ENCODE measurements around the gene CDX1.

CDX1 gene

GRCh38 chr5:150208187-150209098 lies 41.9 kb downstream of the CDX1 start:
- DNase-seq (ENCODE audit: low read depth), result no peak

DNA sequence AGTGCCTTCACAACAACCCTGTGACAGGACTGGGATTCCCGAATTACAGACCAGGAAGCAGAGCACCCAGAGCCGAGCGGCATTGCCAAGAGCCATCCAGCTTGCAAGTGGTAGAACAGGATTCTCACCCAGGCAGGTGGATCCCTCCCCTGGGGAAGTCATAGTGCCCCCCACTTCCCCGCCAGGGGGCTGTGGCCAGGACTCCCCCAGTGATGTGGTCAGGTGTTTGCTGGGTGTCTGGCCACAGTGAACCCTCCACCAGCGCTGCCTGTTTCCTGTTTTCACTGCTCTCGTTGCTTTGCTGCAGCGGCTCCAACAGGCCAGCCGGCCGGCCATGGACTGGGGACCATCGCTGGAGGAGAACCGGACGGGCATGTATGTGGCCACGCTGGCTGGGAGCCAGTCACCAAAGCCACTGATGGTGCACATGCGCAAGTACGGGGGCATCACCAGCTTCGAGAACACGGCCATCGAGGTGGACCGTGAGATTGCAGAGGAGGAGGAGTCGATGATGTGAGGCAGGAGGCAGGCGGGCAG lies 42.6 kb downstream of the CDX1 start:
- DNase-seq (ENCODE audit: low read depth), result no peak

GRCh38 chr5:150210644-150211043 lies 44.1 kb downstream of the CDX1 start:
- DNase-seq (ENCODE audit: low read depth), result no peak

DNA sequence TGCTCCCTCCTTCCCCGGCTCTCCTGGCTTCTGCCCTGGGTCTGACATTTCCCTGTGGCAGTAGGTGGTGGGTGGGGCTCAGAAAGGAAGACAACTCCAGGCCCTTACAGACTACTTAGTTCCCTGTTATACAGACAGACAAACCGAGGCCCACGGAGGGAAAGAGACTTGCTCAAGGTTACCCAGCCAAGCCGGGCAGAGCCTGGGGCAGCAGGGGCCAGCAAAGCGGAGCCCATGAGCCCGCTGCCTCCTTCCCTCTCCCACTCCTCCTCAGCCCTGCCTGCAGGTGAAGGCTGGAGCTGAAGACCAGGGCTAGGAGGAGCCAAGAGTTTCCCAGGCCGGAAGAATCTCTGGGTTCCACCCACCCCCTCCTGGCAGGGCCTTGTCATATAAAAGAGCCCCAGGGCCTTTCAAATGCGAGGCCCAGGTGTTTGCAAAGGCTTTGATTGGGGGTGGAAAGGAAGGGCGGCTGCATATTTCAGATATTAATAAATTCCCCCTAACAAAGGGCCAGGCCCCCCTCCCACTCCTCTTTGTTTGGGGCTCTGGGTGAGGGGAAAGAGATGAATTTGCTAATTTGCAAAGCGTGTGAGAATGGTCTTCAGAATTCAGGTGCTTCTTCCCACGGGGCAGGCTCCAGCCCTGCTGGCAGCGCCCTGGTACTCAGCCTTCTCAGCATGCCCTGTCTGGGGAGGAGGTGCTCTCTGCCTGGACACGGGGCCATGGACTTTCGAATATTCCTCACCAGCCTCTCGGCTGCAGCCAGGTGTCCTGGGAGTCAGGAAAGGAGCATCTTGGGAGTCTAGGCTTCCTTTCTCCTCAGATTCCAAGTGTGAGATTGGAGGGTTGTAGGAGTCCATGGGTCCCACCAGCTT lies 44.8 kb downstream of the CDX1 start:
- DNase-seq (ENCODE audit: low read depth), result no peak

- DNase-seq (ENCODE audit: low read depth), result no peak
Measured at GRCh38 chr5:150213530-150213929, 47.0 kb downstream of the CDX1 start.

DNA sequence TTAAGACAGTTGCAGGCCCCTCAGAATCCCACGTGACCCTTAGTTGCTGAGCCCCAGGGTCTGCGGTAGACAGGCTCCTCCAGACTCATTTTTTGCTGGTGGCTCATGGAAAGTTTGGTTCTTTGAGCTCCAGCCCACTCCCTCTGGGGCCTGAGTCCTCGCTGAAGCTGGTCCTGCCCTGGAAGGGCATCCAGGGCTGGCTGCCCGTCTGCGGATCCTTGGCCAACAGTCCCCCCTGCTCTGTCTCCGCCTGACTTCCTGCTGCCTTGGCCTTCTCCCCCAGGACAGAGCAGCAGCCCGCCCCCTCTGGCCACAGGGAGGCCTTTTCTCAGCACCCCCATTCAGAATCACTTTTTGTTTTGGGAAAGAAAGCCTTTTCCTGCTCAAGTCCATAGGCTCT lies 47.7 kb downstream of the CDX1 start:
- no peak for DNase-seq (ENCODE audit: low read depth)

- DNase-seq (ENCODE audit: low read depth), result no peak
Measured at GRCh38 chr5:150215979-150216944, 49.7 kb downstream of the CDX1 start.

GRCh38 chr5:150217038-150217437 lies 50.5 kb downstream of the CDX1 start:
- DNase-seq (ENCODE audit: low read depth), result no peak

DNA sequence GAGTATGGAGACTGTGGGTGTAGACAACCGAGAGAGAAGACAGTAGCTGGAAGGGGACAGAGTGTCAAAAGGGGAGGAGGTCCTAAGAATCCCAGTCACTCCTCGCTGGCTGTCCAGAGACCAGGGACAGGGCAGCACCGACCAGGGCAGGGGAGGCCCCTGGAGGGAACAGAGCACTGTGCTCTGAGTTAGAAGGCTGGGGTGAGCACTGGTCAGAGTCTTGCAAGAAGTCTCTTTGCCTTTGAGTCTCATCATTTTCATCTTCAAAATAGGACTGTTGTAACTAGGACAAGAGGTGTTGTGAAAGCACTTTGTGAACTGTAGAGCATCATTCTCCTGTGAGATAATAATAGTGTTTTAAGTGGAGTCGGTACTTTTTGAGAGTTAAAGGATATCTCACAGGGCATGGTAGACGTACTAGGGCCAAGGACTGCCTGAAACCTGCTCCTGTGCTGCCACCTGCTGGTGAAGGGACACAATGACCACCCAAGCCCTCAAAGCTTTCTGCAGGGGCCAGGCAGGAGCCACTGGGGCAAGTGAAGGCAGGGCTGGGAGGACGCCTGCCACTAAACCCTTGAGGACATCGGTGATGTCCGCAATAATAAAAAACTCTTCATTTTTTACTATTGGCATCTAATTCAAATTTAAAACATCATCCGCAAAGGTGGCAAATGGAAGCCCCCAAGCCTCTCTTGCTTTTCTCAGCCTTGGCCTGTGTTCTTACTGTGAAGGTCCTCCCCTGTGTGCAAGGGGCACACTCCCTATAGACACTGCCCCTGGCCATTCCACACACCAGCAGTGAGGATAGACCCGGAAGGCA lies 51.5 kb downstream of the CDX1 start:
- DNase-seq (ENCODE audit: low read depth), result peak; percentile 57

- DNase-seq (ENCODE audit: low read depth), result no peak
Measured at GRCh38 chr5:150218693-150219035, 52.1 kb downstream of the CDX1 start.

DNA sequence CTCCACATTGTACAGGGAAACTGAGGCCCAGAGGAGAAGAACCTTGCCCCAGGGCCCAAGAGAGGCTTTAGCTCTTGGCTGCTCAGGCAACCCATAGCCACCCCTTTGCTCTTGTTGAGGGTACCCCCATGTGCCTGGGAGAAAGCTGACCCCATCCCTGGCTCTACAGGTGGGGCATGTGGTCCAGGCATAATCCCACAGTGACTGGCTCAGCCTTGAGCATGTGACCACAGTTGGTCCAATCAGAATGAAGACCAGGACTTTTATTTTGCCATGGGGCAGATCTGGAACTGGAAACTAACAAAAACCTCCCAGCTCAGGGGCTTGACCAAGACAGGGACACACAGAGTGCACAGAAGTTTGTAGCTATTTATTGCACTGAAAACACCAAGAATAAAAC lies 52.6 kb downstream of the CDX1 start:
- DNase-seq (ENCODE audit: low read depth), result no peak

GRCh38 chr5:150219861-150220260 lies 53.3 kb downstream of the CDX1 start:
- no peak for DNase-seq (ENCODE audit: low read depth)

DNA sequence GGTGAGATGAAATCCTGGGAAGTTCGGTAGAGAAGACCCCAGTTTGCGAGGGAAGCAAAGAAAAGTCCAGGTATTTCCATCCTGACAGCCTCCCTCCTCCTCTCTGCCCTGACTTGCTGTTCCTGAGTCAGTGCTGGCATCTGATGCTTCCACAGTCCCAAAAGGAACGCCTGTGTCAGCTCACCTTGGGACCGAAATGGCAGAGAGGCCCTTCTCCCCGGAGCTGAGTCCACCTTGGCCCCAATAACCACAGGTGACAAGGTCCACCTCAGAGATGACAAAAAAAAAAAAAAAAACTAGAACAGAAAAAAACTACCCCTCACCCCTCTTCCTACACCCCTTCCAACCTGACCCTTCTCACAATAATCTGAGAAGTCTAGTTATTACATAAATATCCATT lies 54.9 kb downstream of the CDX1 start:
- no peak for DNase-seq (ENCODE audit: low read depth)

- DNase-seq (ENCODE audit: low read depth), result no peak
Measured at GRCh38 chr5:150222906-150223305, 56.3 kb downstream of the CDX1 start.

GRCh38 chr5:150223474-150223873 lies 56.9 kb downstream of the CDX1 start:
- DNase-seq (ENCODE audit: low read depth), result no peak

GRCh38 chr5:150224483-150225027 lies 58.0 kb downstream of the CDX1 start:
- DNase-seq (ENCODE audit: low read depth), result no peak

- no peak for DNase-seq (ENCODE audit: low read depth)
Measured at GRCh38 chr5:150227036-150227435, 60.5 kb downstream of the CDX1 start.

DNA sequence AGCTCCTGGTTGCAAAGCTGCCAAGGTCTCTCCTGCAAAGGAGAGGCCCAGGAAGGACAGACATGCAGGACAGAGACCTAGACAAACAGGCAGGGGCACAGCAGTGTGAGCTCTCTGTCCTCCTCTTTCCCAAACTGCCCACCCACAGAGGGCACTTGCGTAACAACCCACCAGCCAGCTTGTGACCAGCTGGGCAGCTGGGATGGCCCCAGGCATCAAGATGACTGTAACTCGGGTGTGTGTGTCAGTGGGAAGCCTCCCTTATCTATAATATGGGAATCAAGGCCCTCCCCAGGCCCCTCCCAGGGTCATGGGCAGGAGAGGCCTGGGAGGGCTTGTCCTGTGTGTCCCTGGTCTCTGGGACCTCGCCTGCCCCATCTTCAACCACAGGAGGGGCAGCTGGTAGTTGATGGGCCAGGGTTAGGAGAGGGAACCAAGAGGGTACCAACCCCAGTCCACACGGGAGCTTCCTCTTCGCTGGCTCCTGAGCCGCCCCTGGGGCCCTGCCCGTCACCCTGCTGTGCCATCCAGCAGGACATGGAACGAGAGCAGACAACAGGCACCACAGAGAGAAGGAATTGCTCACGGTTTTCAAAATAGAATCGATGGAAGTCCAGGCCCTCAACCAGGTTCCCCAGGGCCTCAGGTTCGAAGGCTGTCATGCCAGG lies 61.2 kb downstream of the CDX1 start:
- no peak for DNase-seq (ENCODE audit: low read depth)

DNA sequence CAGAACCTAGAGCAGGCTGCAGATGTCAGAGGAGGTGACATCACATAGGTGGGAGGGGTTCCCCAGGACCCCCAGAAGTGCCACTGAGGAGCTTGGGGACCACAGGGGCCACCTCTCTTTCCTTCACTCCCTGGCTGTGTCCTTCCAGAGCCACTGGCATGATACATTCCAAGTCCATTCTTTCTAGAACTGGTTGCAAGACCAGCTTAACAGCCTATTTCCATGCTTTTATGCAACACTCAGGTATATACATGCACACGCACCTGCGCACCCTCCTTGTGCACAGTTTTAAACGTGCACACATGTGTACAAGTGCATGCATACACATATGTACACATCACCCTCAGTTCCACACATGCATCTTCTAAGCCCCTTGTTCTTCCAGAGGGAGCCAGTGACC lies 63.0 kb downstream of the CDX1 start:
- no peak for DNase-seq (ENCODE audit: low read depth)

- DNase-seq (ENCODE audit: low read depth), result no peak
Measured at GRCh38 chr5:150230842-150231241, 64.3 kb downstream of the CDX1 start.
